GM19452 (cell line): ENCODE measurements around the gene OTOF.
"Not testable (repeated sequence)": the region's sequence is repeated elsewhere in the genome, so short reads cannot be mapped to it uniquely, and the experiment has no call there.

Experiments
- ATAC-seq: cut with Tn5 transposase; IDR thresholded peaks from one replicate; pipeline ENCODE4 v1.9.1; 2021; ENCODE audit not compliant: unreplicated experiment

The OTOF gene

DNA sequence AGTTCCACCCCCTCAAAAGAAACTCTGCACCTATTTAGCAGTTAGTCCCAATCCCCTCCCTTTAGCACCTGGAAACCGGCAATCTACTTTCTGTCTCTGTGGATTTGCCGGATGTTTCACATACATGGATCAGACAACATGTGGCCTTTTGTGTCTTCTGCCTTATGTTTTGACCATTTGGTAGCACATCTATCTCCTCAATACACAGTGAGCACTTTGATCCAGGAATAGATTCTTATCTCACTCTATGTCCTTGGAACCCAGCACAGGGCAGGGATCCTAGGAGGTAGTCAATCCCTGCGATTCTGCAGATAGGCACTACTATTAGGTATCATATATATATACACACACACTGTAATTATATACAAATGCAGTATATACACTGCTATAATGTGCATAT is 3.8 kb upstream of the OTOF start:
- no peak for ATAC-seq

DNA sequence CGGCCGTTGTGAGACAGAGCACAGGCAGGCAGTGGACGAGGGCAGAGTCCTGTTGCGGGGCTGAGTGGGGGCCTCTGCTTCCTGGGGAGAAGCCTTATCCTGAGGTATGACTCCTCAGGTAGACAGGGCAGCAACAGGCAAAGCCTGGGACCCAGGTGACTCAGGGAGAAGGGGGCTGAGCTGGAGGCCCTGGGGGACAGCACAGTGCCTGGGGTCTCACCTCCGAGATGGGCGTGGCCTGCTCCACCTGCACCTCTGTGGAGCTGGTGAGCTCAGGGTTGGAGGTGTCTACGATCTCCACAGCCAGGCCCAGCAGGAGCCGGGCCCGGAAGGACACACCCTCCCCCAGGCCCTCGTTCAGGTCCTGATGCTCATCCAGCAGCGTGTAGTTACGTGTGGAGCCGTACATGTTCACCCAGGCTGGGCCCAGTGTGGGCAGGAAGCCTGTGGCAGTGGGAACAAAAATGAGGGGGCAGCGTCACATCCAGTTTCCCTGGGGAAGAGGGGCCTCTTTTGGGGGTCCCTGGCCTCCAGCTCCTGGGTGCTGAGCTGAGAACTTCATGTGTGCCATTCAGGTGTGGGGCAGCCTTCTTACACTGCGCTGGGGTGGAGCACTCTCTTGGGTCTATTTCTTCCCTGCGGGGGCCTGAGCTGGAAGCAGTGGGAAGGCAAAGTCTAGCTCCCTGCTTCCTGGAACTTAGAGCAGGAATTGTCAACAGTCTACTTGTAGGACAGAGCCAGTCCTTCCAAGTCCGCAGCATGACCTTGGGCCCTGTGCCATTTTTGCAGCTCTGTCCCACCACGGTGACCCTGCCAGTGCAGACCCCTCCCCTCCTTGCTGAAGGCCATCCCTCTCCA is 2.9 kb upstream of the OTOF start:
- ATAC-seq, result no peak

DNA sequence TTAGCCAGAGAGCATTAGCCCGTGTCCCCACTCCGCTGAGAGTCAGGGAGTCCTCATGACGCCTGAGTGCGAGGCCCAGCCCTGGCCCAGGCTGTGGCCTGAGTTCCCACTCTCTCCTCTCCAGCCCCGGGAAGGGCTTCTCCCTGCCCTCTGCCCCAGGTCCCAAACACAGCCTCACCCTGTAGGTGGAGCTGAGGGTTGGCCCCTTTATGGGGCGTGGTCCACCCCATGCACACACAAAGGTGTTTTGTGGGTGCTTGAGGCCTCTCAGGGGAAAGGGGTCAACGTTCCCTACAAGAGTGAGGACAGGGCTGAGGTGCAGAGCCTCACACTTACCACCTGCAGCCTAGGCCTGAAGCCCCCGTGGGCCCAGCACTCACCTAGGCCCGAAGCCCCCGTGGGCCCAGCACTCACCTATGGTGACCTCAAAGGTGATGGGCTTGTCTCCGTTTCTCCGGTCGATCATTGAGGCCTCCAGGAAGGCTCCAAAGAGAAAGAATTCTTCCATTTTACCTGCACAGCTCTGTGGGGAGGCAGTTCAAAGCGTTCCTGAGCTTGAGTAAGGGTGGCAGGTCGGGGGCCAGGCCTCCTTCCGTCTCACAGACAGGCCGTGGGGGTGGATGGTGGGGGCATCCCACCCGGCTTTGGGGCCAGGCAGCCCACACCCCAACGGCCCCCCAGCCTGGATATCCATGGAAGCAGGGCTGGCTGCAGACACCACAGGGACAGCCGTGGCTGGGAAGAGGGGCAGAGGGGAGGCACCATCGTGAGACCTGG is 2.1 kb upstream of the OTOF start:
- ATAC-seq, result no peak

DNA sequence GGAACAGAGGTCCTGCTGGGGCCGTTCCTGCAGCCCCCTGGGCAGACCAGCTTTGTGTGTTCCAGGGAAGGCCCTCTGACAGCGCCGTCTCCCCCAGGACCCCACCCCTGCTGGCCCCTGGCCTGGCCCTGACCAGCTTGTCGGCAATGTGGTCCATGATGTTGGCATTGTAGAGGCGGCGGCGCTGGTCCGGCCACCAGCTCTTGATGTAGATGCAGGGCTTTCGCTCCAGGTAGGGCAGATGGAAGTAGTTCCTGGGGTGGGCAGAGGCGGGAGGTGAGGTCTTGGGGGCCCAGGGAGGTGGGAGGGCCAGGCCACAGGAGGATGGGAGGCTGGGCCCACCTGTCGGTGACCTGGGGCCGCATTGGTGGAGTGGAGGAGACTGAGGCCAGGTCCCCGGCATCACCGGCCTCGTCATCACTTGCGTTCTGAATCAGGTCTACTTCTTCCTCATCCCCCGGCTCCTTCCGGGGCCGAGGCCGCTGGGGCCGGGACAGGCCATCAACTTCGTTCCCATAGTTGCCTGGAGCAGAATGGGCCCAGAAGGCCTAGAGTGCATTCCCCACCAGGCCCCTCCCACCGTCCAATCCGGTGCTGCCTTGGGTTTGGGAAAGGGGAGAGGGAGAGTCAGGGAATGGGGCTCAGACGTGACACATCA is 1.3 kb upstream of the OTOF start:
- ATAC-seq, result no peak

DNA sequence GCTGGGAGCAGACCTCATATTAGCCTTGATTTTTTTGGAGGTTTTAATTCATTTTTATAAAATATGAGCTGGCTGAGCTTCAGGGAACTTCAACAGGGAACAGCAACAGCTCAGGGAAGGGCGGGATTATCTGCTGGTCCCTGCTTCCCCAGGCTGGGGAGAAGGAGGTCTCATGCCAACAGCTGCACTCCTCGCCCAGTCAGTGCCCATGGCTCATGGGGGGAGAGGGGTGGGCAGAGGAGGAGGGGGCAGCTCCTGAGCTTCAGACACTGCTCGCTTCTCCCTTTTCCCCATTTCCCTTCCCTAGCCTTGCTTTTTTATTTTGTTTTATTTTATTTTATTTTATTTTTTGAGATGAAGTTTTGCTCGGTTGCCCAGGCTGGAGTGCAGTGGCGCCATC is 442 bp upstream of the OTOF start:
- no peak for ATAC-seq

DNA sequence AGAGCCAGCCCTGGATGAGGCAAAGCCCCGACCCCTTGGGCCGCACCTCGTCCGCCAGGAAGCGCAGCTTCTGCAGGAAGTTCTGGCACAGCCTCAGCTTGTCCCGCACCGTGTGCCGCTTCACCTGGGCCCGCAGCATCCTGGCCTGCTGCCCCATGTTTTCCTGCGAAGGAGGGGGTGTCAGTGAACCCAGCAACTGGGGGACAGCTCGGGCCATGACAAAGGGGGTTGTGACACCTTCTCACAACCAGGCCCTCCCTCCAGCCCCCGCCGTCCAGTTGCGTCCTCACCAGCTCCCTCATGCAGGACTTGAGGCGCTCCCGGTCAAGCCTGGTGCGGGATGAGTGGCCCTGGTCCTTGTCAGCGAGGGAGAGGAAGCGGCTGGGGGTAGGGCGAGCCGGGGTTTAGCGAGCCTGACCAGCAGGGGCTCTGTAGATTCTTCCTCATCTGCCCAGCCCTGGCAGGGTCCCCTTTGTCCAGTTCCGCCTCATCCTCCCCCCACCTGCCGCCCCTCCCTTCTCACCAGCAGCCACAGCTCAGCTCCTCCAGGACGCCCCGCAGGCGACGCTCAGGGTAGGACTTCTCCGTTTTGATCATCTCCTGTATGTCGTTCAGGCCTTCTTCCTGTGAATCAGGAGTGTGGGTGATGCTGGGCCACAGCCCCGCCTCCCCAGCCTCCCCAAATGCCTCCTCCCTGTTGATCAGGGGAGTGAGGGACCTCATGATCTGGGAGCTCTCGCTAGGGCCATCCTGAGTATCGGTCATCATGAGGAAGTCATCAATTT is 606 bp downstream of the OTOF start:
- ATAC-seq, result no peak

DNA sequence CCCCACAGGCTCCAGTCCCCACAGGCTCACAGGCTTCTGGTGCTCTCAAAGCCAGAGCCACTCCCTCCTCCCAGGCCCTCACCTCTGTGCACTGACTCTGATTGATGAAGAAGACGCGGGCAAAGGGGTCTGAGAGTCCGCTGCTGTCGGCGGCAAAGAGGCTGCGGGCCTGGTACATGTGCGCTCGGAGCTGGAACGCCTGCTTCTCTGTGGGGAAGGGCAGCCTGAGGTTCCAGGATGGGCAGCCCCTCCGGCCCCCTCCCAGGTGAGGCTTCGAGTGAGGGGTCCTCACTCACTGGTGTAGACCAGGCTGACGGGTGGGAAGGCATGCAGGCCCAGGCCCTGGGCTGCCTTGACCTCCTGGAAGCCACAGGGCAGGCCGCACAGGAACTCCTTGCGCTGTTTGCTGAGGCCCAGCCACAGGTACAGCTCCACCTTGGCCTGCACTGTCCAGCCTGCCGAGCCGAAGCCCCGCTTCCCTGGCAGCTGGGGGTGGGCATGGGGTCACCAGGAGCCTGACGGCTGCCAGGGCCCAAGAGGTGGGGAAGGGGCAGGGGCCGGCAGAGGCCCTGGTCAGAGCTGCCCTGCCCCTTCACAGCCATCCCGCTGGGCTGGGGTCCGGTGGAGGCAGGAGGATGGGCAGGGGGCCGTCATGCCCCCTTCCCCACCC is 2.0 kb downstream of the OTOF start:
- no peak for ATAC-seq

DNA sequence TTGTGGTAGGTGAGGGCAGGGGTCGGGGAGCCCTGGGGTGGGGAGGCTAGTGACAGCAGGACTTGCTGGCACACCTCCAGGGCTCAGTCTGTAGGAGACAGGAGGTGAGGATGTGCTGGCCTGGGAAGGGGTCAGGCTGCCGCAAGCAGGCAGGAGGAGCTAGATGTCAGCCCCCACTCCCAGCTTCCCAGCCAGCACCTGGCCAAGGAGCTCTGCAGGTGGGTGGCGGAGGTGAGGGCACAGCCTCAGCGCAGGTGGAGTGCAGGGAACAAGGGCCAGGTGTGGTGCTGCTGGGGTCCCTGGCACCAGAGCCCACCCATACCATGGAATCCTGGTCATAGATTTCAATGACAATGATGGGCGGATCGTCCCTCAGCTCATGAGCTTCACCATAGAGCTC is 2.9 kb downstream of the OTOF start:
- ATAC-seq, result no peak

DNA sequence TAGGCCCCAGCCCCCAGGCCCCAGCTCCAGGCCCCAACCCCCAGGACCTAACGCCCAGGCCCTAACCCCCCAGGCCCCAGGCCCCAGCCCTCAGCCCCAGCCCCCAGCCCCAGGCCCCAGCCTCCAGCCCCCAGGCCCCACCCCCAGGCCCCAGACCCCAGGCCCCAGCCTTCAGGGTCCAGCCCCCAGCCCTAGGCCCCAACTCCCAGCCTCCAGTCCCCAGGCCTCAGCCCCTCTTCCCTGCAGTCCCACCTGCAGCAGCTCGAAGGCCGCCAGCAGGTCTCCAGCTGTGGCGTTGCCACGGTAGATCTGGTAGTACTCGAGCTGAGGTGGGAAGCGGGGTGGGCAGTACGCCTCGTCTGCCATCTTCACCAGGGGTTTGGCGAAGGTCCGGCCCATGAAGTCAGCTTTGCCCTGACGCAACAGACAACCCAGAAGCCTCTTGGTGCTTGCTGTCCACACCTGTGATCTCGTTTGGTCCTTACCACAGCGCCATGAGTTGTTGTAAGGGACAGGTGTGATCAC is 3.6 kb downstream of the OTOF start:
- no peak for ATAC-seq

DNA sequence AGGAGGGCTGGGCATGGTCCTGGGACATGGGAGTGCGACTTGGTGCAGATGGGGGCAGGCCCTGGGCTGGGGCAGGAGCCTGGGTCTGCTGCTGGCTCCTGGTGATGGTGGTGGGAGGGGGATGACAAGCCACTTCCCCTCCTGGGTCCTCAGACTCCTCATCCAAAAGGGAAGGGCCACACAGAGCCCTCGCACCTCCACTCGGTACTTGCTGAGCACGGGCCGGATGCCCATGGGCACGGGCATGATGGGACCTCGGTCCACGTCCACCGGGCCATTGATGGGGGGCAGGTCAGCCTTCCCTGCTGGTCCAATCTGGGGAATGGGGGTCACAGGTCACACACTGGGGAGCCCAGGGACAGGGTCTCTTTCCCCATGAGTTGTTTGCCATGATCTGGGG is 4.1 kb downstream of the OTOF start:
- ATAC-seq, result no peak

DNA sequence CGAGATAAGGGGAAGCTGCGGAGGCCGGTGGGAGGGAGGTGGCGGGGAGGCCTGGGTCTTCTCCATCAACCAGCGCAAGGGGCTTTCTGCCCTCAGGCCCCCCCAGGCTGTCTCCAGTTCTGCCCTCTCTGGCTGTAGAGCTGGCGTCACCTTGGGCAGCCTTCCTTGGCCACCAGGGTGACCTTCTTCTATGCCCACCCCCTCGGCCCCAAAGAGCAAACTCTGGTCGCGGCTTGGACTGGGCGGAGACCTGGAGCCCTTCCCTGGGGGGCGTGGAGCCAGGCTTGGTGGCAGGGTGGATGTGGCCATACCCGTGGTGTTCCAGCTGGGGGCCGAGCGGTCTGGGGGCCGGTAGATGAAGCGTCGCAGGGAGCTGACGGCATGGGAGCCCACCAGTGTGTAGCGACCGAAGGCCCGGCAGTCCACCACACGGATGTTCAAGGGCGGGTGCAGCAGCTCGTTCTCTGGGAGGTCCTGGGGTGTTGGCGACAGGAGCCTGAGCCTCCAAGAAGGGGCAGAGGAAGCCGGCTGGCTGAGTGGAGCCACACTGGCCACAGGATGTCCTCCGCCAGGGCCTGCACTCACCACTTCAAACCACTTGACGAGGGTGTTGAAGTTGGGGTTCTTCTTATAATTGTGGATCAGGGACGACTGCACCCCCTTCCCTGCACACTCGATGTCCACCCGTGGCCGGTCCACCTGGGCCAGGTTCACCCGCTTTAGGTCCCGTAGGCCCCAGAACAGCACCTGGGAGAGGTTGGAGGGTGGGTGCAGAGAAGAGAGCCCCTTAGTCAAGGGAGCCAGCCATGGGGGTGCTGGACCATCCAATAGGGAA is 4.9 kb downstream of the OTOF start:
- ATAC-seq, result no peak

DNA sequence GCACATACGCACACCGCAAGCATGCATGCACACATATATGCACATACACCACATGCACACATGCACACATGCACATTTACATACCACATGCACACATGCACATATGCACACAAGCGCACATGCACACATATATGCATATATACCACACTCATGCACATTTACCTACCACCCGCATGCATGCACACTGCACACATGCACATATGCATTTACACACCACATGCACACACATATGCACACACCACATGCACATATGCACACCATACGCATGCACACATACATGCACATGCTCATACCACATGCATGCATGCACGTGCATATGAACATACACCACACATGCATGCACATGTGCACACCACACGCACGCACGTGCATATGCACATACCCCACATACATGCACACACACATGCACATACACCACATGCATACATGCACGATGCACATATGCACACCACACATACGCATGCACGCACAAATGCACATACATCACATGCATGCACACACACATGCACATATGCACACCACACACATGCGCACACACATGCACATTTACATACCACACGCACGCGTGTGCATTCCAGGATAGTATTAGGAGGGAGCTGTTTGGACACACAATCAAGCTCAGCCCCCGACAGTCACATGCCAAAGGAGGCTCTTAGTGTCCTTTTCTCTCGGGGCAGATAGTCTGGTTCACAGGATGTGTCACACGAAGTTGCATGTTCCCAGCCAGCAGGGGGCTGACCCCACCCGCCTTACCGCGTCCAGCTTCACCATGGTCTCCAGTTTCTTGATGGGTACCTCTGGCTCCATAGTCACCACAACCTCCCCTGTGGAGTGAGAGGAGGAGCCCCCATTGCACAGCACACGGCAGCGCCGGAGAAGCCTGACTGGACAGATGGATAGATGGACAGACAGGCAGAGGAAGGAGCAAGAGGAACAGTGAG is 5.9 kb downstream of the OTOF start:
- ATAC-seq, result no peak

DNA sequence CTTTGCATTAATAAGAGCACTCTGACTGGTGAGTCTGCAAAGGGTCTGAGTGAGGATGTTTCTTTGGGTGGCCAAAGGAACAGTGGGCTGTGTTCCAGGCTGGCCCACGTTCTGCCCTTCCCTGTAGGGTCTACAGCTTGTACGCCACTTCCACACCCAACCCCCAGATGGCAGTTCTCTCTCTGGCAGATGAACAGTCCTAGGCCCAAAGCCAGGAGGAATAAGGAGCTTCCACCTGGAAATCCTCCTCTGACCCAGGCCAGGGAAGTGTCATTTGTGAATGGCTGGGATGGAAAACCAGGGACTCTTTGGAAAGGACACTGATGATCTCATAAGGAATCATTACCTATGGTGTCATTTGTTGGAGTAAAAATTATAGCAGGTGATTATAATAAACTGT is 6.6 kb downstream of the OTOF start:
- ATAC-seq, result no peak

DNA sequence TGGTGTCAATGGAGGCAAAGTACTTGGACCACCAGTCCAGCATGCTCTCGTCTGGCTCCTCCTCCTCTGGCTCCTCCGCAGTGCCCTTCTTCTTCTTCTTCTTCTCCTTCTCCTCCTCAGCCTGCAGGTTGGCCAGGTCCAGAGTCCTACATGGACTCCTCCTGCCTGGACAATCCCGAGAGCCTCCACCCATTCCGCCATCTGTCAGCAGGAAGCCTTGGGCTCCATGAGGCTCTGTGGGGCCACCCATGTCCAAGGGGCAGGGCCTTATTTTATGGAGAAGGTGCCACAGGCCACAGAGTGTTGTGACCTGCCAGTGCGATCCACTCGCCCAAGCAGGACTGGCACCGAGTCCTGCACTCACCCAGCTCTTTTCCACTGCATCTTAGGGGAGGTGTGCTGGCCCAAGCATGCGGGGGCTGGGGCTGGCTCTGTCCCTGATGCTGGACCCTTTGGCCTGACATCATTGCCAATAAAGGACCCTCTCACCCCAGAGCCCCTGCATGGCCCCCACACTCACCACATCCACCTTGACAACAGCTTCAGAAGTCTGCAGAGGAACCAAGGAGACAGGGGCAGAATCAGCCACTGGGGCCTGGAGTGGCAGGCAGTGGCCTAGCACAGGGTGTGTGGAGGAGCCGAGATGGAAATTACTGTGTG is 7.2 kb downstream of the OTOF start:
- ATAC-seq, result no peak

DNA sequence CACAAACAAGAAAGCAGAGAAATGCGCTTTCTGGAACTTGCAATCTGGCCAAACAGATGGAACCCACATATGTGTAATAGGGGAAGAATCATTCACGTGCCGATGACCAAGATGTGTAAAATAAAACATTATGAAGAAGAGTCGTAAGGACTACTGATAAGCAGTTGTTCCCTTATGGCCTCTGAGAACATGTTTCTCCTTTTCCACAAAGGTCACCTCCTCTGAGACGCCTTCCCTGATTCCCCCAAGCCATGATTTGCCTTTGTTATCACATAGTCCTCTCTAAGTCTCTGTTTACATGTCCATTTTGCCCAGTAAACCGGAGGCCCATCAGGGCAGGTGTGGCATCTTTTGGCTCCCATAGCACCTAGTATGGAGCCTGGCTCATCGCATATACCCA is 8.0 kb downstream of the OTOF start:
- no peak for ATAC-seq

DNA sequence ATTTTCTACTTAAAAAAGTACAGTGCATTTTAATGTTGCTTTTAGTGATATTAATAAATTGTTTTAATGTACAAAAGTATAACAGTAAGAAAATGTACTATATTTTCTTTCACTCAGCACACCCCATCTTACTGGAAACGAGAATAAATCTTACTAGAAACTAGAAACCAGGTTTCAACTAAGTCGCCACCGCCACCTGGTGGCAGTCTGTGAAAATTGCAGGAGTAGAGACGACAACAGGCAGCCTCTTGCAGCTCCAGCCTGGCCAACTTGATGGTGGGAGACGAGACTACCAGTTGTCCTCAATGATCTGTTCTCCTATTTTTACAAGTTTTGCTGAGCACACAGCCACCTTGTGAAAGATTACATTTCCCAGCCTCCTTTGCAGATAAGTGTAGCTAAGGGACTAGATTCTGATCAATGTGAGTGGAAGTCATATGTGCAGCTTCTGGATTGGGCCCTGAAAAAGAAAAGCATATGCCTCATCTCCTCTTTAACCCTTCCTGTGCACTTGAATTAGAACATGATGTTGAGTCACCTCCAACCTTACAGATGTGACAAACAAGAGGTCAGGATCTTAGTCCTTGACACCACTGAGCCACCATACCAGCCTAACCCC is 8.7 kb downstream of the OTOF start:
- no peak for ATAC-seq

DNA sequence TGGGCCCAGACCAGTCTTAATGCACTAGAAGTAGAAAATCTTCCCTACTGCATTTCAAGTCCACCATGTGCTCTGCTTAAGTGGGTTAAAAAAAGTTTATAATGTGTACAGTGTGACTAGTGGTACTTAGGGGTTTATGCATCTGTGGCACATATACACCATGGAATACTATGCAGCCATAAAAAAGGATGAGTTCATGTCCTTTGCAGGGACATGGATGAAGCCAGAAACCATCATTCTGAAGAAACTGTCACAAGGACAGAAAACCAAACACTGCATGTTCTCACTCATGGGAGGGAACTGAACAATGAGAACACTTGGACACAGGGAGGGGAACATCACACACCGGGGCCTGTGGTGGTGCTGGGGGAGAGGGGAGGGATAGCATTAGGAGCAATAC is 9.4 kb downstream of the OTOF start:
- not testable (repeated sequence) for ATAC-seq
